ENCODE measurements around the gene C3AR1. TPM values are rescaled to one million over a fixed set of nuclear protein-coding genes. Genes with fewer than 3 reads are reported as not detected.

Gene C3AR1
- total RNA-seq, 2 donors from 2014 or later = not detected

DNA sequence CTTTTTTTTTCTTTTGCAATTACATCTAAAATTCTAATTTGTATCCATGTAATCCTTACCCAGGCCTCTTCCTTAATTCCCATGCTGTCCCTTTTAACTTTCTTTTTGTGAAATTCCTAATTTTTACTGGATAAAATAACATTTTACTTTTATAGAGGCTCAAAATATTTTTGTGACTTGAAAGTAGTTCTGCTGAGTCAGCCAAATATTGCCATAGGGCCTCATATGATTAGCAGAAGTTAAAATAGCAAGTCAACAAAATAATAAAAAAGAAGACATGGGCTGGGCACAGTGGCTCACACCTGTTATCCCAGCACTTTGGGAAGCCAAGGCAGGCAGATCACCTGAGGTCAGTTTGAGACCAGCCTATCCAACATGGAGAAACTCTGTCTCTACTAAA is 2.0 kb downstream of the C3AR1 start:
- Histone ChIP-seq H3K9ac (ENCODE audit: extremely low read depth, low read length, poor library complexity, severe bottlenecking) (no peak overlapping the region), H3K27me3 (ENCODE audit: control insufficient read depth, insufficient read depth, low read length, poor library complexity, severe bottlenecking) (no peaks in the 10 kb centered on the region), H3K4me1 (ENCODE audit: control insufficient read depth, insufficient read depth, low read length) (no peaks in the 10 kb centered on the region), H3K27ac (ENCODE audit: low read depth, low read length) (no peak overlapping the region), H3K36me3 (ENCODE audit: control insufficient read depth, insufficient read depth, low read length) (no peaks in the 10 kb centered on the region), H3K9me3 (ENCODE audit: control insufficient read depth, low read length) (no peaks in the 10 kb centered on the region), H3K4me3 (ENCODE audit: low read length) (no peak overlapping the region)
- DNase-seq = no peak
- Mint-ChIP-seq H3K9me3 (no peaks in the 10 kb centered on the region), H3K4me1 (no peaks in the 10 kb centered on the region), H3K36me3 (ENCODE audit: low read depth) (no peaks in the 10 kb centered on the region), H3K4me3 (no peak overlapping the region), H3K27ac (no peak overlapping the region), H3K27me3 (ENCODE audit: insufficient read depth) (no peaks in the 10 kb centered on the region)
- TF ChIP-seq, protein P1, sequence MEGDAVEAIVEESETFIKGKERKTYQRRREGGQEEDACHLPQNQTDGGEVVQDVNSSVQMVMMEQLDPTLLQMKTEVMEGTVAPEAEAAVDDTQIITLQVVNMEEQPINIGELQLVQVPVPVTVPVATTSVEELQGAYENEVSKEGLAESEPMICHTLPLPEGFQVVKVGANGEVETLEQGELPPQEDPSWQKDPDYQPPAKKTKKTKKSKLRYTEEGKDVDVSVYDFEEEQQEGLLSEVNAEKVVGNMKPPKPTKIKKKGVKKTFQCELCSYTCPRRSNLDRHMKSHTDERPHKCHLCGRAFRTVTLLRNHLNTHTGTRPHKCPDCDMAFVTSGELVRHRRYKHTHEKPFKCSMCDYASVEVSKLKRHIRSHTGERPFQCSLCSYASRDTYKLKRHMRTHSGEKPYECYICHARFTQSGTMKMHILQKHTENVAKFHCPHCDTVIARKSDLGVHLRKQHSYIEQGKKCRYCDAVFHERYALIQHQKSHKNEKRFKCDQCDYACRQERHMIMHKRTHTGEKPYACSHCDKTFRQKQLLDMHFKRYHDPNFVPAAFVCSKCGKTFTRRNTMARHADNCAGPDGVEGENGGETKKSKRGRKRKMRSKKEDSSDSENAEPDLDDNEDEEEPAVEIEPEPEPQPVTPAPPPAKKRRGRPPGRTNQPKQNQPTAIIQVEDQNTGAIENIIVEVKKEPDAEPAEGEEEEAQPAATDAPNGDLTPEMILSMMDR (conservative IDR thresholded peaks at IDR 0.05) = no peak

DNA sequence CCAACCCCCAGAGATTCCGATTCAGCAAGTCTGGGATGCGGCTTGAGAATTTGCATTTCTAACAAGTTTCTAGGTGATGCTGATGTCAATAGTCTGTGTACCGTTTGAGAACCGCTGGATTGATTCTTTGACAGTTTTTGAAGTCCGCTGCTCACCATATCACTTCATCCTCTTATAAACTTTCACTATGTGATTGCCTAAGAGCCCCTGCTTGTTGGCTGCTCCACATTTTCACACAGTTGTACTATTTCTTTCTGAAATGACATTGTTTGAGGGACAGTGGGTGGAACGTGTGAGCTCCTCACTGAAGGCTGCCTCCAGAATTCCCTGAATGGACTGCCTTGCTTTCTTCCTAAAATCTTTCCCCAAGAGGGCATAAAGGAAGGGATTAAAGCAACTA is 7.7 kb downstream of the C3AR1 start:
- DNase-seq = no peak
- Histone ChIP-seq H3K27me3 (ENCODE audit: control insufficient read depth, insufficient read depth, low read length, poor library complexity, severe bottlenecking) (no peaks in the 10 kb centered on the region), H3K4me3 (ENCODE audit: low read length) (no peak overlapping the region), H3K4me1 (ENCODE audit: control insufficient read depth, insufficient read depth, low read length) (no peaks in the 10 kb centered on the region), H3K9ac (ENCODE audit: extremely low read depth, low read length, poor library complexity, severe bottlenecking) (no peak overlapping the region), H3K27ac (ENCODE audit: low read depth, low read length) (no peak overlapping the region), H3K36me3 (ENCODE audit: control insufficient read depth, insufficient read depth, low read length) (peaks cover 21% of the 10 kb centered on the region), H3K9me3 (ENCODE audit: control insufficient read depth, low read length) (no peaks in the 10 kb centered on the region)
- Mint-ChIP-seq H3K9me3 (no peaks in the 10 kb centered on the region), H3K27me3 (ENCODE audit: insufficient read depth) (no peaks in the 10 kb centered on the region), H3K4me1 (no peaks in the 10 kb centered on the region), H3K36me3 (ENCODE audit: low read depth) (peaks cover 19% of the 10 kb centered on the region), H3K27ac (no peak overlapping the region), H3K4me3 (no peak overlapping the region)
- TF ChIP-seq, protein P1 (conservative IDR thresholded peaks at IDR 0.05) = no peak
- WGBS, 2 experiments (ENCODE audit: insufficient coverage in 1 of 2, insufficient read length in 1 of 2) = 79 to 81% methylated on average over 6 of the region's 6 CpGs

DNA sequence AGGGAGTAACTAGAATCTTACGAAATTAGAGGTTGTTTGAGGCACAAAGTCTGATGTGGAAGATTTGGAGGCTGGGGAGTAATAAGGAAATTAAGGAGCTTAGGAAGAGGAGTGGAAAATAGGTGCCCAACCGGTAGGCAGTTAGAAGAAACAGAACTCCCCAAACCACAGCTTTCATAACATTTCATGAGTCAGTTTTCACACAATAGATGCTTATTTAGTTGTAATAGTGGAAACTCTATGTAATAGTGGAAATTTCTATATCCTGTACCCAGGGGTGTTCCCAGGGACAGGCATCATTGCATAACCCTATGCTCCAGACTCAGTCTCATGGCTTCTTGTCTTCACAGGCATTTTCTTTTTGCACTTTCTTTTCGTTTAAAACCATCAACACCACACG is 8.3 kb downstream of the C3AR1 start:
- peaks cover 27% of the 10 kb centered on the region for H3K36me3 ChIP-seq (ENCODE audit: control insufficient read depth, insufficient read depth, low read length)
- no peaks in the 10 kb centered on the region for H3K9me3 ChIP-seq (ENCODE audit: control insufficient read depth, low read length)
- Mint-ChIP-seq H3K4me3 (no peak overlapping the region), H3K4me1 (no peaks in the 10 kb centered on the region), H3K36me3 (ENCODE audit: low read depth) (peaks cover 23% of the 10 kb centered on the region), H3K9me3 (no peaks in the 10 kb centered on the region), H3K27me3 (ENCODE audit: insufficient read depth) (no peaks in the 10 kb centered on the region), H3K27ac (no peak overlapping the region)
- no peaks in the 10 kb centered on the region for H3K4me1 ChIP-seq (ENCODE audit: control insufficient read depth, insufficient read depth, low read length)
- no peak overlapping the region for H3K9ac ChIP-seq (ENCODE audit: extremely low read depth, low read length, poor library complexity, severe bottlenecking)
- WGBS, 2 experiments (ENCODE audit: insufficient coverage in 1 of 2, insufficient read length in 1 of 2) = 74 to 86% methylated on average over 2 to 3 of the region's 4 CpGs
- TF ChIP-seq, protein P1 (conservative IDR thresholded peaks at IDR 0.05) = no peak
- no peaks in the 10 kb centered on the region for H3K27me3 ChIP-seq (ENCODE audit: control insufficient read depth, insufficient read depth, low read length, poor library complexity, severe bottlenecking)
- H3K4me3 ChIP-seq (ENCODE audit: low read length) = no peak overlapping the region
- DNase-seq = no peak
- no peak overlapping the region for H3K27ac ChIP-seq (ENCODE audit: low read depth, low read length)
